Activated B cell treated with CpG ODN at 0.5 μM for 24 hours (primary cell): ENCODE measurements around the gene MYO18A. TPM values are rescaled to one million over a fixed set of nuclear protein-coding genes. Genes with fewer than 3 reads are reported as not detected.
A peak's percentile ranks its signal among the peaks of the same experiment; 100 is the strongest.

Source experiments
- ATAC-seq: fragments of 200-7000 bp; cut with Tn5 transposase; one replicate; pipeline ENCODE4 v1.10.0; 2021; ENCODE audit warnings: low read depth, mild to moderate bottlenecking, moderate library complexity
- CTCF ChIA-PET: fragments of 350-600 bp; sonication (Branson Sonifier 250); formaldehyde crosslinking; loops from one replicate; lab custom pipeline; 2021; ENCODE audit warnings: antibody characterized with exemption; lab: Charles Lee
- POLR2A ChIA-PET: fragments of 350-600 bp; sonication (Branson Sonifier 250); formaldehyde crosslinking; loops from one replicate; lab custom pipeline; 2021; ENCODE audit warnings: antibody characterized with exemption; lab: Charles Lee
- DNase-seq: peaks from one replicate; pipeline ENCODE4 v3.0.0; 2022
- H3K27ac Mint-ChIP-seq: one replicate; pipeline ENCODE4 v1.8.0; 2020; ENCODE audit warnings: mixed read lengths
- H3K27me3 Mint-ChIP-seq: one replicate; pipeline ENCODE4 v1.8.0; 2021; ENCODE audit warnings: mixed read lengths
- H3K36me3 Mint-ChIP-seq: one replicate; pipeline ENCODE4 v1.8.0; 2021; ENCODE audit warnings: low read depth, mixed read lengths
- H3K4me1 Mint-ChIP-seq: one replicate; pipeline ENCODE4 v1.8.0; 2021; ENCODE audit warnings: mixed read lengths
- H3K4me3 Mint-ChIP-seq: one replicate; pipeline ENCODE4 v1.8.0; 2020; ENCODE audit warnings: mild to moderate bottlenecking, mixed read lengths
- H3K9me3 Mint-ChIP-seq: one replicate; pipeline ENCODE4 v1.8.0; 2020; ENCODE audit warnings: mixed read lengths
- CTCF ChIP-seq: fragments of 200-600 bp; IDR thresholded peaks from one replicate; pipeline ENCODE4 v1.8.0; 2022; ENCODE audit warnings: antibody characterized with exemption, mild to moderate bottlenecking
- intact Hi-C: fragments of 100-400 bp; cut with micrococcal nuclease; formaldehyde crosslinking; loops from one replicate; pipeline ENCODE4 v1.15.1; 2024
- total RNA-seq: library from RNA; stranded (reverse); gene quantifications from 2 replicates; pipeline ENCODE4 v1.2.3, GENCODE V29; 2022

The MYO18A gene
- total RNA-seq, 1 donor from 2014 or later, result 79.8 TPM

GRCh38 chr17:29124925-29125273 lies 55.3 kb downstream of the MYO18A start:
- ChIA-PET POLR2A (interaction anchor here (0.9 to 2.0 kb wide), 5 partner anchors 19 to 169 kb away, joined by 3 to 11 read pairs (median 9); partner anchors contain the start of genes MYO18A and NUFIP2), CTCF (interaction anchor here (1.2 to 3.4 kb wide), 12 partner anchors 9 to 412 kb away, joined by 3 to 61 read pairs (median 14); partner anchors contain the start of gene MYO18A)
- no peaks in the 10 kb centered on the region for H3K27me3 Mint-ChIP-seq
- DNase-seq (no peak), ATAC-seq (no peak)
- H3K9me3 Mint-ChIP-seq, result no peaks in the 10 kb centered on the region
- H3K36me3 Mint-ChIP-seq, result peaks cover 29% of the 10 kb centered on the region
- H3K4me3 Mint-ChIP-seq, result no peak overlapping the region
- no peak overlapping the region for H3K27ac Mint-ChIP-seq
- intact Hi-C loops, result loop anchor here (1.0 kb wide), 4 partner anchors 15 to 94 kb away; partner anchors contain the start of gene MYO18A
- no peaks in the 10 kb centered on the region for H3K4me1 Mint-ChIP-seq
- TF ChIP-seq CTCF, result no peak

- ATAC-seq (peak; percentile 90), DNase-seq (no peak)
- Mint-ChIP-seq H3K36me3 (peaks cover 33% of the 10 kb centered on the region), H3K27ac (no peak overlapping the region), H3K9me3 (no peaks in the 10 kb centered on the region), H3K4me3 (no peak overlapping the region), H3K4me1 (no peaks in the 10 kb centered on the region), H3K27me3 (no peaks in the 10 kb centered on the region)
- TF ChIP-seq CTCF, result no peak
- ChIA-PET POLR2A (interaction anchor here (0.5 to 2.0 kb wide), 7 partner anchors 16 to 383 kb away, joined by 3 to 11 read pairs (median 4); partner anchors contain the start of genes MYO18A and NUFIP2), CTCF (interaction anchor here (0.6 to 3.4 kb wide), 26 partner anchors 9 to 486 kb away, joined by 3 to 61 read pairs (median 4); partner anchors contain the start of genes MYO18A, SDF2 and SUPT6H)
- intact Hi-C loops, result loop anchor here (1.0 kb wide), 4 partner anchors 16 to 95 kb away; partner anchors contain the start of gene MYO18A
Measured at GRCh38 chr17:29124135-29124924, 55.9 kb downstream of the MYO18A start.

GRCh38 chr17:29123111-29123510 lies 57.1 kb downstream of the MYO18A start:
- ATAC-seq (no peak), DNase-seq (no peak)
- CTCF ChIA-PET, result interaction anchor here (1.1 to 3.4 kb wide), 4 partner anchors 22 to 166 kb away, joined by 3 to 61 read pairs (median 28); partner anchors contain the start of gene MYO18A
- H3K27ac Mint-ChIP-seq, result no peak overlapping the region
- no peak for TF ChIP-seq CTCF
- H3K36me3 Mint-ChIP-seq, result peaks cover 37% of the 10 kb centered on the region
- H3K27me3 Mint-ChIP-seq, result no peaks in the 10 kb centered on the region
- intact Hi-C loops, result no loop called here
- H3K9me3 Mint-ChIP-seq, result no peaks in the 10 kb centered on the region
- no peaks in the 10 kb centered on the region for H3K4me1 Mint-ChIP-seq
- POLR2A ChIA-PET, result interaction anchor here (1.5 kb wide), 1 partner anchor 57 kb away, joined by 10 read pairs; the partner anchor contains the start of gene MYO18A
- H3K4me3 Mint-ChIP-seq, result no peak overlapping the region

- ATAC-seq, result no peak
- H3K4me3 Mint-ChIP-seq, result no peak overlapping the region
- POLR2A ChIA-PET, result no interaction called here
- CTCF ChIA-PET, result no interaction called here
- peaks cover 4% of the 10 kb centered on the region for H3K4me1 Mint-ChIP-seq
- H3K9me3 Mint-ChIP-seq, result no peaks in the 10 kb centered on the region
- intact Hi-C loops, result no loop called here
- no peak overlapping the region for H3K27ac Mint-ChIP-seq
- H3K36me3 Mint-ChIP-seq, result peaks cover 40% of the 10 kb centered on the region
- H3K27me3 Mint-ChIP-seq, result no peaks in the 10 kb centered on the region
- no peak for TF ChIP-seq CTCF
- DNase-seq, result no peak
Measured at GRCh38 chr17:29121442-29121841, 58.8 kb downstream of the MYO18A start.

- DNase-seq, result no peak
- no peak overlapping the region for H3K4me3 Mint-ChIP-seq
- ChIA-PET POLR2A (interaction anchor here (0.6 kb wide), 1 partner anchor 180 kb away, joined by 5 read pairs; no protein-coding TSS in a partner anchor), CTCF (interaction anchor here (6.5 kb wide), 1 partner anchor 156 kb away, joined by 149 read pairs; no protein-coding TSS in a partner anchor)
- intact Hi-C loops, result no loop called here
- no peaks in the 10 kb centered on the region for H3K27me3 Mint-ChIP-seq
- no peaks in the 10 kb centered on the region for H3K9me3 Mint-ChIP-seq
- no peak for ATAC-seq
- TF ChIP-seq CTCF, result no peak
- H3K4me1 Mint-ChIP-seq, result peaks cover 4% of the 10 kb centered on the region
- peaks cover 46% of the 10 kb centered on the region for H3K36me3 Mint-ChIP-seq
- no peak overlapping the region for H3K27ac Mint-ChIP-seq
Measured at GRCh38 chr17:29120433-29120832, 59.8 kb downstream of the MYO18A start.
